Astrocyte of the cerebellum (primary cell): ENCODE results near the gene SMARCA2.

ENCODE experiments used
- DNase-seq: peaks from one replicate; pipeline ENCODE4 v3.0.0-alpha.2; 2011; ENCODE audit warnings: low read depth
- H3K4me3 ChIP-seq: 2 replicates; pipeline ENCODE4 v1.5.1; 2011; ENCODE audit warnings: mild to moderate bottlenecking, low read depth, low read length, moderate library complexity
- CTCF ChIP-seq: IDR thresholded peaks from 2 replicates; pipeline ENCODE4 v1.5.1; 2012; ENCODE audit warnings: low read length, low read depth, moderate library complexity, mild to moderate bottlenecking; ENCODE audit errors: missing control alignments
- in situ Hi-C: cut with HindIII; loops from 2 replicates; pipeline ENCODE4 v1.10.0; 2017; ENCODE audit warnings: low sequenced_read_pairs

Gene SMARCA2

GRCh38 chr9:2119566-2119965 is 104.4 kb downstream of the SMARCA2 start:
- in situ Hi-C loops, result no loop called here
- TF ChIP-seq CTCF, result no peak
- no peak overlapping the region for H3K4me3 ChIP-seq
- no peak for DNase-seq

DNA sequence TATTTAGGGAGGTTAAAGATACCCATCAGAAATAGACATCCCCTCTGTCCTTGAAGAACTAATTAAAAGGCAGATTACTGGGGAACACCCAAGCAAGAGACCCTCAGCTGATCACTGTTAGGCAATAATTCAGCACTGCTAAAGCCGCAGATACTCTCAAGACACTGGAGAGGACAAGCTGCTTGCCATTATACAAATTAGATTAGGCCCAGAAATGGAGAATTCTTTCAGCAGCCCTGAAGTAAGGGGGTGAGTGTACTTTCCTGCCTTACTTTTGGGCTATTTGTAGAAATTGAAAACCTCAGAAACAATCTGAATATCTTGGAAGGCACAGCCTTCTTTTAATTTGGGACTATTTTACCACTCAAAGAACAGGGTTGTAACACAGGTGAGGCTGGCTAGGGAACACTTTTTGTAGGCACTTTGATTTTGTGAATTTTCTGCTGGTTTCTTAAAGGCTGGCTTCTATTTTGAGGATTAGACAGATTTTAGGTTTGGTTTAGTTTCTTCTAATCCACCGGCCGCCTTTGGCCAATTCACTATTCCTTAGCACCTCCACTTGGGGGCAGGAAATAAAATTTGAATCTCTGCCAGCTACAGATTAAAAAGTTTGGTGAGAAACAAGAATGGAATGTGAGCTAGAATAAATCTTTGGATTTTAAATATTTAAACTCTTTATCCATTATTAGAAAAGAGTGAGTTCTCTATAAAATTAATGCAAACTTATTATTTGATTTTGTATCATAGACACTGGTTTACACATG is 106.0 kb downstream of the SMARCA2 start:
- in situ Hi-C loops, result no loop called here
- TF ChIP-seq CTCF, result peak; percentile 37
- peak; percentile 44 for DNase-seq
- no peak overlapping the region for H3K4me3 ChIP-seq

DNA sequence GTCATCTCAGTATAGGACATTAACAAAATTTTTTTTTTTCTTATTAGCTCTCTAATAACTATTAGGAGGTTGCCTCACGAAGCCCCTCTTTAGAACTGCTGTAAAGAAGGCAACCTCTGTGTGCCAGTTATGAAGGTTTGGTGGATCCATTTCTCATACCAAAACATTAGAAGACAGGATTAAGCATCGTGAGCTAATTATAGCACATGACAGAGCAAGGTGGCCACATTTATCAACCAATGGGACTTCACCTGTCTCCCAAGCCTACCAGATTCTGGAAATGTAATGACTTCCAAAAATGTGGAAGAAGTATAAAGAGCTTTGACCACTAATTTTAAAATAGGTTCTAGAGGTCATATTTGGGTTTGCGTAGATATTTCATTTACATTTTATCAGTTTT is 107.2 kb downstream of the SMARCA2 start:
- in situ Hi-C loops, result no loop called here
- H3K4me3 ChIP-seq, result no peak overlapping the region
- DNase-seq, result no peak
- no peak for TF ChIP-seq CTCF

GRCh38 chr9:2125906-2126305 is 110.8 kb downstream of the SMARCA2 start:
- H3K4me3 ChIP-seq, result no peak overlapping the region
- no peak for TF ChIP-seq CTCF
- DNase-seq, result no peak
- in situ Hi-C loops, result loop anchor here (25.0 kb wide), 1 partner anchor 711 kb away; the partner anchor contains the start of gene PUM3

DNA sequence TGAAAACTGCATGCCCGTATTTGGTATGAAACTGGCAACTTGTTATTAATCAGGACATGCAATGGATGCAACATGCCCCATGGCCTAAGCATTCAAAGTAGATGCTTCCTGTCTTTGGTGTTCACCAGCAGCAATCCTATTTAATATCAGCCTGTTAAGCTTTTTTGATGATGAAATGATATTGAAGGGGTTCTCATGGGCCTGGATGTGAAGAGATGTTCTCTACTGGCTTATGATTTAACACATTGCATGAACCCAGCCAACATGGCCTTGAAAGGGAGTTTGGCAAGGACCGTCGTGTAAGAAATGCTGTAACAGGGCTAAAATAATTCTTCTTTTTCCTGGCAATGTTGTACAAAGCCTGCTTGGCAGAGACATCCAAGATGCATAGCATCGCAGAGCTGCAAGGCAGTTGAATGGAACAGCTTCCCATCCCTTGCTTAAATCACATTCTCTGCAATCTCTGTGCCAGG is 111.2 kb downstream of the SMARCA2 start:
- in situ Hi-C loops, result loop anchor here (25.0 kb wide), 1 partner anchor 711 kb away; the partner anchor contains the start of gene PUM3
- H3K4me3 ChIP-seq, result no peak overlapping the region
- no peak for DNase-seq
- no peak for TF ChIP-seq CTCF

DNA sequence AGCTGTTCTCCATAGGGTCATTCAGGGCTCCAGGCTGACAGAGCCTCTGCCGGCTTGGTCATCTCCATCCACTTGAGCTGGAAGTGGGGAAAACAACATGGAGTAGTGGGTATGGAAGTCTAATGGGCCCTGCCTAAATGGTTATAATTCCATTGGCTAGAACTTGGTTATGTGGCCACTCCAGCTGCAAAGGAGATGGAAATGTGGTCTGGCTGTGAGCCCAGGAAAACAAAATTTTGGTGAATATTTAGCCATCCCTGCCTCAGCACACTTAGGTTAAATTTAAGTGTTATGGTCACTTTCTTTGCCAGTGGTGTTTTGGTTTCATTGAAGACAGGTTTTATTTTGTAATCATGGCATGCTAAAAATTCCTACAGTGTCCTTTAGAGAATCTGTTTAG is 112.3 kb downstream of the SMARCA2 start:
- TF ChIP-seq CTCF, result no peak
- H3K4me3 ChIP-seq, result no peak overlapping the region
- in situ Hi-C loops, result loop anchor here (25.0 kb wide), 1 partner anchor 710 kb away; the partner anchor contains the start of gene PUM3
- DNase-seq, result peak; percentile 83
